ENCODE results near the gene EML1. TPM values are rescaled to one million over a fixed set of nuclear protein-coding genes. Genes with fewer than 3 reads are reported as not detected.

Gene EML1
- polyA plus RNA-seq, 3 donors = 5.2 to 19.6 (median 14.1) TPM

GRCh38 chr14:99982537-99983250 is 189.5 kb downstream of the EML1 start:
- 6 to 28% (median 22%) methylated on average over 5 of the region's 5 CpGs for WGBS, 3 donors
- H3K27ac ChIP-seq (ENCODE audit: low read depth, low read length) = no peak overlapping the region

DNA sequence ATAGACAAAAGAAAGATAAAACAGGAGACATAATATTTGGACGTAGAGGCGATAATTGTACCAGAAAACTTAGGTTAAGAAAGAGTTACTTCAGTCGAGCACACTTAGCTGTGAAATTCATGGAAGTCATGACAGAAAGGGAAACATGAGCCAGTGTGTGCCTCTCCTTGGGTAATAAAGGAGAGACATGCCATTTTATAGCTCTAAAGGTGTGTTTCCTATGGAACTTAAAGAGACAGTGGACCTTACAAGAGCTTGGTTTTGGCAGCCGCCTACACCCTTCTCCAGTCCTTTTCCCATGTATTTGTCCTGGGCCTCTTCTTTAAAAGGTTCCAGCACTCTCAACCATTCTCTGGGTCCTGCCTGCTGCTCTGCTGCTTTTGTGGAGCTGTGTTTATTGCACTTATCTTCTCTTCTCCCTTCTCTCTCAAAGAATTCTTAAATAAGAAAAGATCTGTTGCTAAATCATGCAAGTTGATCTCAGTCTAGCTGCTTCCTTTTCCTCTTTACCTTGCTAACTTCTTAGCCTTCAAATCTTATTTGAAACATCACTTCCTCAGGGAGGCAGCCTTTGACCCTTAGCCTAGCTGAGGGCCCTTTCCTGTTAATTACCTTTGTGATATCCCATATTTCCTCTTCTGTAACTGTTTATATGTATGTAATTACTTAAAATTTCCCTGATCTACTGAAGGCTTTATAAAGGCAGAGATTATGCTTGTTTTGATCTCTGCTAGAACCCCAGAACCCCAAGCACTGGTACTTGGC is 190.2 kb downstream of the EML1 start:
- H3K27ac ChIP-seq (ENCODE audit: low read depth, low read length) = no peak overlapping the region
- 72 to 81% (median 77%) methylated on average over 4 of the region's 4 CpGs for WGBS, 3 donors

DNA sequence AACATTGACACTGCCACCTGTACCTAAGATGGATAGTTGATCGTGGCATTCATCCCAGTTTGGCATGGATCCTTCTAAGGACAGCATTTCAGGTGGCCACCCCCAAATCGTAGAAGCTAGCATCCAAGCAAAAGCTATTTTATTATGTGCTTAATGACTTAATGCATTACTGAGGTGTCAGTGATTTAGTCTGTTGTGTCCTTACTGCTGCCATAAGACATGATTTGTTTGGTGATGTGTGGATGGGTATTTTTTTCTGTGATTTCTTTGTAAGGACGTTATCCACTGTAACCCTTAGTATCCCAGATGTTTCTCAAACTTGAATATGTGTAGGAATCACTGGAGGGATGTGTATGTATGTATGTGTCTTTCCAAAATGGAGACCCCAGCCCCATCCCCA is 190.8 kb downstream of the EML1 start:
- no peak overlapping the region for H3K27ac ChIP-seq (ENCODE audit: low read depth, low read length)
- 31 to 66% (median 53%) methylated on average over 3 of the region's 3 CpGs for WGBS, 3 donors

GRCh38 chr14:99986396-99986795 is 193.2 kb downstream of the EML1 start:
- WGBS, 3 donors = 43 to 92% (median 78%) methylated on average over 2 of the region's 2 CpGs
- H3K27ac ChIP-seq (ENCODE audit: low read depth, low read length) = no peak overlapping the region

GRCh38 chr14:99989032-99989431 is 195.8 kb downstream of the EML1 start:
- WGBS, 3 donors = 85 to 89% (median 87%) methylated on average over 3 of the region's 3 CpGs
- no peak overlapping the region for H3K27ac ChIP-seq (ENCODE audit: low read depth, low read length)

GRCh38 chr14:99990268-99991170 is 197.3 kb downstream of the EML1 start:
- no peak overlapping the region for H3K27ac ChIP-seq (ENCODE audit: low read depth, low read length)

GRCh38 chr14:99991331-99991730 is 198.1 kb downstream of the EML1 start:
- no peak overlapping the region for H3K27ac ChIP-seq (ENCODE audit: low read depth, low read length)
- 74 to 86% (median 80%) methylated on average over 7 of the region's 7 CpGs for WGBS, 3 donors

More at GRCh38 chr14:99990268-99991170, 197.3 kb downstream of the EML1 start:
- 86 to 88% (median 87%) methylated on average over 7 of the region's 7 CpGs for WGBS, 3 donors

Other genes starting within 250 kb of the EML1 start
- gene CCDC85C, start 189.2 kb upstream of the EML1 start, polyA plus RNA-seq = 10 to 100 TPM in 1 of 3 donors, 1 to 10 TPM in 2; 3.8 to 14.8 (median 3.9) TPM
- 1 to 10 TPM in 1 of 3 donors, under 1 TPM in 2; 0.16 to 1.1 (median 0.90) TPM for gene HHIPL1, start 148.3 kb upstream of the EML1 start, polyA plus RNA-seq
- gene CYP46A1, start 109.1 kb upstream of the EML1 start, polyA plus RNA-seq = 1 to 10 TPM in 1 of 3 donors, under 1 TPM in 2; 0.84 to 1.6 (median 0.91) TPM

Measured in adipose tissue (tissue), 3 donors.